H1 (cell line): ENCODE data around the gene KCNC1.

Source experiments
- EP300 ChIP-seq, 2 experiments: IDR thresholded peaks; 1 replicate in 1 of 2; 2 replicates in 1 of 2; pipeline ENCODE4 v1.6.1; 2011 to 2012; ENCODE audit warnings: low read depth in 2 of 2, low read length in 2 of 2, mild to moderate bottlenecking in 2 of 2, borderline replicate concordance in 1 of 2, inconsistent platforms in 1 of 2, moderate library complexity in 1 of 2
- EZH2 ChIP-seq: fragments of 200-600 bp; sonication (generic); IDR thresholded peaks from 2 replicates; pipeline ENCODE4 v1.7.1; 2012; ENCODE audit warnings: low read depth, mild to moderate bottlenecking, moderate library complexity, low read length, inconsistent platforms; ENCODE audit not compliant: severe bottlenecking
- FOSL1 ChIP-seq: IDR thresholded peaks from 2 replicates; pipeline ENCODE4 v1.6.1; 2011; ENCODE audit warnings: mild to moderate bottlenecking, low read depth, low read length, moderate library complexity; ENCODE audit not compliant: insufficient read depth
- GABPA ChIP-seq: IDR thresholded peaks from 2 replicates; pipeline ENCODE4 v1.6.1; 2011; ENCODE audit warnings: mild to moderate bottlenecking, low read length, moderate library complexity, borderline replicate concordance; ENCODE audit not compliant: insufficient read depth
- RXRA ChIP-seq: IDR thresholded peaks from 2 replicates; pipeline ENCODE4 v1.6.1; 2011; ENCODE audit warnings: low read depth, mild to moderate bottlenecking, low read length, moderate library complexity; ENCODE audit not compliant: insufficient read depth
- TF ChIP-seq, protein P1 (sequence below), 3 experiments: IDR thresholded peaks; 1 replicate in 2 of 3; 2 replicates in 1 of 3; pipeline versions ENCODE4 v1.5.1 to v1.6.1; 2011; ENCODE audit warnings: low read length in 3 of 3, mild to moderate bottlenecking in 3 of 3, inconsistent platforms in 2 of 3, low read depth in 1 of 3, moderate library complexity in 1 of 3; ENCODE audit not compliant: insufficient read depth in 1 of 3; ENCODE audit errors: control extremely low read depth in 1 of 3

DNA sequence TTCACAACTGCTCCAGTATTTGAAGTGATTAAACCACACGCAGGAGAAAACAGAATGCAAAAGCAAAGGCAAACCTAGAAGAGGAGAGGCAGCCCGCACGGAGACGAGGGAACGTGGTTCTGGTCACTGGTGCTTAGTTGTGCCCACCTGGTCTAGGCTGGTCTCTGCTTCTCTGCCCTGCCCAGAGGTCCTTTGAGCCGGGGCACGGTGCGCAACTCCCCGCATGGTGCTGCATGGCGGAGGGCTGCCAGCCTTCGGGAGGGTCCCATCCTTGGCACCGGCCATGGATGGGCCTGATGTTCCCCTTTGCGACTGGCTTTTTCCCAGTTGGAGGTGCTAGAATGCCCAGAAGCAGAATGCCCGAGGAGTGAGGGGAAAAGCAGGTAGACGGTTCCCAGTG is 46.1 kb downstream of the KCNC1 start:
- TF ChIP-seq GABPA (no peak), RXRA (no peak), FOSL1 (no peak), EZH2 (no peak), EP300 (IDR thresholded peaks at IDR 0.05; ENCODE audit: borderline replicate concordance in 1 of 2, low read depth in 2 of 2, low read length in 2 of 2) (no peak)
- TF ChIP-seq, protein P1, sequence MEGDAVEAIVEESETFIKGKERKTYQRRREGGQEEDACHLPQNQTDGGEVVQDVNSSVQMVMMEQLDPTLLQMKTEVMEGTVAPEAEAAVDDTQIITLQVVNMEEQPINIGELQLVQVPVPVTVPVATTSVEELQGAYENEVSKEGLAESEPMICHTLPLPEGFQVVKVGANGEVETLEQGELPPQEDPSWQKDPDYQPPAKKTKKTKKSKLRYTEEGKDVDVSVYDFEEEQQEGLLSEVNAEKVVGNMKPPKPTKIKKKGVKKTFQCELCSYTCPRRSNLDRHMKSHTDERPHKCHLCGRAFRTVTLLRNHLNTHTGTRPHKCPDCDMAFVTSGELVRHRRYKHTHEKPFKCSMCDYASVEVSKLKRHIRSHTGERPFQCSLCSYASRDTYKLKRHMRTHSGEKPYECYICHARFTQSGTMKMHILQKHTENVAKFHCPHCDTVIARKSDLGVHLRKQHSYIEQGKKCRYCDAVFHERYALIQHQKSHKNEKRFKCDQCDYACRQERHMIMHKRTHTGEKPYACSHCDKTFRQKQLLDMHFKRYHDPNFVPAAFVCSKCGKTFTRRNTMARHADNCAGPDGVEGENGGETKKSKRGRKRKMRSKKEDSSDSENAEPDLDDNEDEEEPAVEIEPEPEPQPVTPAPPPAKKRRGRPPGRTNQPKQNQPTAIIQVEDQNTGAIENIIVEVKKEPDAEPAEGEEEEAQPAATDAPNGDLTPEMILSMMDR (IDR thresholded peaks at IDR 0.05; ENCODE audit: control extremely low read depth in 1 of 3, insufficient read depth in 1 of 3, low read depth in 1 of 3, low read length in 3 of 3), result no peak
